CD14-positive monocyte (primary cell): ENCODE measurements around the gene CNN3. TPM values are rescaled to one million over a fixed set of nuclear protein-coding genes. Genes with fewer than 3 reads are reported as not detected.

Experiments used
- DNase-seq, 3 donors: peaks; one replicate each; pipeline ENCODE4 v3.0.0-alpha.2; 2011 to 2022
- H2AFZ ChIP-seq: 2 replicates; pipeline ENCODE4 v1.6.0; 2012; ENCODE audit warnings: mild to moderate bottlenecking, low read depth, low read length, inconsistent platforms; ENCODE audit not compliant: insufficient read depth, poor library complexity, severe bottlenecking
- H3K27ac ChIP-seq, 2 donors: 1 replicate in 1 of 2; 2 replicates in 1 of 2; pipeline ENCODE4 v1.5.1; 2012 to 2013; ENCODE audit warnings: low read length in 2 of 2, control low read depth in 1 of 2, inconsistent platforms in 1 of 2, low read depth in 1 of 2, mild to moderate bottlenecking in 1 of 2
- H3K27me3 ChIP-seq, 2 donors: one replicate each; pipeline versions ENCODE4 v1.6.0 to v1.6.1; 2011 to 2013; ENCODE audit warnings: low read length in 2 of 2; ENCODE audit not compliant: control insufficient read depth in 2 of 2, insufficient read depth in 2 of 2
- H3K36me3 ChIP-seq, 2 donors: replicated peaks in 1 of 2; 1 replicate in 1 of 2; 2 replicates in 1 of 2; pipeline versions ENCODE4 v1.5.1 to v1.6.1; 2012 to 2013; ENCODE audit warnings: low read length in 2 of 2, control low read depth in 1 of 2, inconsistent platforms in 1 of 2, mild to moderate bottlenecking in 1 of 2; ENCODE audit not compliant: insufficient read depth in 2 of 2, control insufficient read depth in 1 of 2
- H3K4me1 ChIP-seq, 2 donors: 1 replicate in 1 of 2; 2 replicates in 1 of 2; pipeline versions ENCODE4 v1.5.1 to v1.6.1; 2012 to 2013; ENCODE audit warnings: low read length in 2 of 2, control low read depth in 1 of 2, inconsistent platforms in 1 of 2, mild to moderate bottlenecking in 1 of 2, moderate library complexity in 1 of 2; ENCODE audit not compliant: insufficient read depth in 2 of 2, control insufficient read depth in 1 of 2
- H3K4me2 ChIP-seq: replicated peaks from 2 replicates; pipeline ENCODE3; 2012; ENCODE audit warnings: low read length, moderate library complexity, mild to moderate bottlenecking; ENCODE audit not compliant: poor library complexity, severe bottlenecking; ENCODE audit errors: extremely low read depth
- H3K4me3 ChIP-seq, 3 experiments: fragments of 200-600 bp in 1 of 3; sonication (generic) in 1 of 3; replicated peaks in 1 of 3; 1 replicate in 2 of 3; 2 replicates in 1 of 3; pipeline ENCODE4 v1.5.1; 2011 to 2013; ENCODE audit warnings: low read length in 3 of 3, mild to moderate bottlenecking in 3 of 3, control low read depth in 2 of 3, low read depth in 2 of 3, inconsistent platforms in 1 of 3, moderate library complexity in 1 of 3
- H3K79me2 ChIP-seq: 2 replicates; pipeline ENCODE4 v1.6.0; 2012; ENCODE audit warnings: mild to moderate bottlenecking, control low read depth, inconsistent platforms, low read length, moderate library complexity; ENCODE audit not compliant: insufficient read depth
- H3K9ac ChIP-seq: 2 replicates; pipeline ENCODE4 v1.6.0; 2017; ENCODE audit warnings: low read length, mild to moderate bottlenecking; ENCODE audit not compliant: insufficient read depth, poor library complexity, severe bottlenecking
- H3K9me3 ChIP-seq, 2 donors: replicated peaks in 1 of 2; 1 replicate in 1 of 2; 2 replicates in 1 of 2; pipeline versions ENCODE4 v1.5.1 to v1.6.1; 2012 to 2013; ENCODE audit warnings: low read length in 2 of 2, control low read depth in 1 of 2; ENCODE audit not compliant: control insufficient read depth in 1 of 2, insufficient read depth in 1 of 2
- H4K20me1 ChIP-seq: 2 replicates; pipeline ENCODE4 v1.6.0; 2012; ENCODE audit warnings: mild to moderate bottlenecking, low read length, control low read depth, moderate library complexity; ENCODE audit not compliant: insufficient read depth
- H3K27ac Mint-ChIP-seq, 7 donors: one replicate each; pipeline ENCODE4 v1.8.0; 2020; ENCODE audit warnings: mild to moderate bottlenecking in 7 of 7, mixed read lengths in 7 of 7, moderate library complexity in 6 of 7, inconsistent platforms in 2 of 7
- H3K27me3 Mint-ChIP-seq, 3 donors: one replicate each; pipeline ENCODE4 v1.8.0; 2021 to 2022; ENCODE audit warnings: low read depth in 3 of 3, mild to moderate bottlenecking in 3 of 3, mixed read lengths in 3 of 3, moderate library complexity in 3 of 3, inconsistent platforms in 1 of 3
- H3K36me3 Mint-ChIP-seq, 2 donors: one replicate each; pipeline ENCODE4 v1.8.0; 2020; ENCODE audit warnings: mixed read lengths in 2 of 2, inconsistent platforms in 1 of 2, mild to moderate bottlenecking in 1 of 2
- H3K4me1 Mint-ChIP-seq: one replicate; pipeline ENCODE4 v1.8.0; 2020; ENCODE audit warnings: mild to moderate bottlenecking, mixed read lengths
- H3K4me3 Mint-ChIP-seq, 2 donors: one replicate each; pipeline ENCODE4 v1.8.0; 2020; ENCODE audit warnings: mild to moderate bottlenecking in 2 of 2, mixed read lengths in 2 of 2, moderate library complexity in 1 of 2
- H3K9me3 Mint-ChIP-seq, 7 donors: one replicate each; pipeline ENCODE4 v1.8.0; 2020 to 2022; ENCODE audit warnings: mixed read lengths in 7 of 7, mild to moderate bottlenecking in 6 of 7, moderate library complexity in 6 of 7, inconsistent platforms in 2 of 7
- WGBS: methylation state at CpG from one replicate; pipeline ENCODE4 v1.1.5; 2013; ENCODE audit warnings: missing lambda C conversion rate; ENCODE audit not compliant: insufficient coverage; 5-methylcytosine and 5-hydroxymethylcytosine counted together
- intact Hi-C, 2 donors: fragments of 100-400 bp; cut with micrococcal nuclease; formaldehyde crosslinking; loops; one replicate each; pipeline versions ENCODE4 v1.15.0 to v1.15.1; 2023
- polyA plus RNA-seq, 3 donors: library from polyadenylated mRNA; depleted of rRNA in 1 of 3; unstranded in 2 of 3; stranded (reverse) in 1 of 3; fragments of 300-500 nt in 2 of 3; fragments of >200 nt in 1 of 3; fragmentation: Illumina TruSeq in 2 of 3; gene quantifications; 1 replicate in 2 of 3; 2 replicates in 1 of 3; pipeline ENCODE4 v1.2.3, GENCODE V29; 2012 to 2021
- TF ChIP-seq, protein P1 (sequence below): fragments of 200-600 bp; IDR thresholded peaks from one replicate; pipeline ENCODE4 v1.8.0; 2022; ENCODE audit warnings: antibody characterized with exemption, mild to moderate bottlenecking

The CNN3 gene
- polyA plus RNA-seq, 3 donors = 0.08 to 0.09 (median 0.08) TPM

DNA sequence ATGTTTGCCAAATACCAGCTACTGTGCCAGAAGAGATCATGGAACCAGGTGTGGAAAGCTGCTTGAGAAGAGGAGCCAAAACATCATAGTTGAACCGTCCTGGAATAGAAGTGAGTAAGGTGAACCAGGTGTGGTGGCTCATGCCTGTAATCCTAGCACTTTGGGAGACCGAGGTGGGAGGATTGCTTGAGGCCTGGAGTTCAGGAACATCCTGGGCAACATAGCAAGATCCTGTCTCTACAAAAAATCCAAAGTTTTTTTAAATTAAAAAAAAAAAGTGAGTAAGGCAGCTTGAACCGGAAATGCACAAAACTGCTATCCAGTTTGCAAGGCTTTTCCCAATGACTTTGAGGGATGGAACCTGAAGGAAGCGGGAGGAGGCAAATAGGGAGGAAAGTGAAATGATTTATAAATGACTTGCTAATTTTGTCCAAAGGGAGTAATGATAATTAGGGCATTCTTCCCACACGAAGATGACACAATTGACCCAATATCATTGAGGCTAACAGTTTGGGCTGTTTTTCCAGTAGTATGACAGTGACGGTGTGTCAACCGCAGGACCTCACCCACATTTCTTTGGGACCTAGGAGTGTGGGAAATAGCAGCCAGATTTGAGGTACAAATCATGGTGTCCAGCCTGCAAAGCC lies 1.5 kb upstream of the CNN3 start:
- Mint-ChIP-seq H3K36me3 (peaks cover 3 to 10% of the 10 kb centered on the region in 2 donors), H3K27ac (no peak overlapping the region), H3K4me3 (peak overlapping the region in 1 of 2 donors; percentile 93), H3K4me1 (peaks cover 12% of the 10 kb centered on the region), H3K9me3 (peaks cover 0 to 19% (median 8%) of the 10 kb centered on the region in 7 donors), H3K27me3 (peaks cover 48 to 67% (median 58%) of the 10 kb centered on the region in 3 donors)
- no peaks in the 10 kb centered on the region for H3K9me3 ChIP-seq
- H3K27ac ChIP-seq = no peak overlapping the region
- H4K20me1 ChIP-seq = no peaks in the 10 kb centered on the region
- 100% methylated on average over 5 of the region's 7 CpGs for WGBS
- no peaks in the 10 kb centered on the region for H3K79me2 ChIP-seq
- peaks cover 9 to 20% of the 10 kb centered on the region in 2 donors for H3K4me1 ChIP-seq
- H3K27me3 ChIP-seq = peaks cover 50 to 57% of the 10 kb centered on the region in 2 donors
- TF ChIP-seq, protein P1, sequence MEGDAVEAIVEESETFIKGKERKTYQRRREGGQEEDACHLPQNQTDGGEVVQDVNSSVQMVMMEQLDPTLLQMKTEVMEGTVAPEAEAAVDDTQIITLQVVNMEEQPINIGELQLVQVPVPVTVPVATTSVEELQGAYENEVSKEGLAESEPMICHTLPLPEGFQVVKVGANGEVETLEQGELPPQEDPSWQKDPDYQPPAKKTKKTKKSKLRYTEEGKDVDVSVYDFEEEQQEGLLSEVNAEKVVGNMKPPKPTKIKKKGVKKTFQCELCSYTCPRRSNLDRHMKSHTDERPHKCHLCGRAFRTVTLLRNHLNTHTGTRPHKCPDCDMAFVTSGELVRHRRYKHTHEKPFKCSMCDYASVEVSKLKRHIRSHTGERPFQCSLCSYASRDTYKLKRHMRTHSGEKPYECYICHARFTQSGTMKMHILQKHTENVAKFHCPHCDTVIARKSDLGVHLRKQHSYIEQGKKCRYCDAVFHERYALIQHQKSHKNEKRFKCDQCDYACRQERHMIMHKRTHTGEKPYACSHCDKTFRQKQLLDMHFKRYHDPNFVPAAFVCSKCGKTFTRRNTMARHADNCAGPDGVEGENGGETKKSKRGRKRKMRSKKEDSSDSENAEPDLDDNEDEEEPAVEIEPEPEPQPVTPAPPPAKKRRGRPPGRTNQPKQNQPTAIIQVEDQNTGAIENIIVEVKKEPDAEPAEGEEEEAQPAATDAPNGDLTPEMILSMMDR = no peak
- no peaks in the 10 kb centered on the region for H3K36me3 ChIP-seq
- H2AFZ ChIP-seq = no peak overlapping the region
- no peak overlapping the region for H3K9ac ChIP-seq
- no peak overlapping the region for H3K4me3 ChIP-seq
- H3K4me2 ChIP-seq = no peak overlapping the region
- DNase-seq = no peak
- intact Hi-C loops = no loop called here

DNA sequence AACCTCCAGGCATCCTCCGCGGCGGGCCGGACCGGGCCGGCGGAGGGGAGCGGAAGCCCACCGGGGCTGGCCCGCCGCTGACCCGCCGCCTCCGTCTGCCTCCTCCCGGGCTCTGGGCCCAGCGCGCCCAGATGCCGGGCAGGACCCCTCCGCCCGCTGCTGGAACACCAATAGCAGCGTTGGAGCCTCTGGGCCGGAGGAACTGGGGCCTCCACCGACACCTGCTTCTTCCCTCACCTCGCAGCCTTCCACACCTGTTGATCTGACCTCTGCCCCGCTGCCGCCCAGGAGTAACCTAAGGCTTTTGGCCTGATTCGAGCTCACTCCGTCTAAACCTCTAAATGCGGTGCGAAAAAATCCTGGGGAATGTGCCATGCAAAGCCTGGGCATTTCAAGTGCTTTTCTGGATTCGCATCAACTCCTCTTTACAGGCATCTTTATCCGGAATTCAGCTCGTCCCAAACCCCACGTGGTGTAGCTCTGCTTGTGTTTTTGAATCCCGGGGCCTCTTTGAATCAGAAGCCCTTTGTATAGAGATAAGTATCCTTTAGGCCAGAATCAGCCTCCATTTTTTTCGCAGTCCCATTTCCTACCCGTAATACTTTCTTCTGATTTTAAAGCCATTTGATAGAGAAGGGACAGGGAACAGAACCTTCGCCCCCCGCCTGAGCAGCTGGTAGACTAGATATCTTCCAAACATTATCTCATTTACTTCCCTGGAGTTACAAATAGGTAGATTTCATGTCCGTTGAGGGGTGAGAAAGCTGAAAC lies 680 bp upstream of the CNN3 start:
- H3K36me3 ChIP-seq = no peaks in the 10 kb centered on the region
- DNase-seq = no peak
- peaks cover 3 to 10% of the 10 kb centered on the region in 2 donors for H3K36me3 Mint-ChIP-seq
- peak overlapping the region in 1 of 7 donors; percentile 41 for H3K27ac Mint-ChIP-seq
- H3K4me2 ChIP-seq = peak overlapping the region; percentile 72
- H3K4me1 ChIP-seq = peaks cover 9 to 20% of the 10 kb centered on the region in 2 donors
- peak overlapping the region in 1 of 3 experiments; percentile 61 for H3K4me3 ChIP-seq
- H3K9me3 Mint-ChIP-seq = peaks cover 0 to 19% (median 8%) of the 10 kb centered on the region in 7 donors
- peak overlapping the region; percentile 61 for H2AFZ ChIP-seq
- H3K27me3 Mint-ChIP-seq = peaks cover 54 to 74% (median 63%) of the 10 kb centered on the region in 3 donors
- 15% methylated on average over 34 of the region's 40 CpGs for WGBS
- peak overlapping the region; percentile 73 to 93 for H3K4me3 Mint-ChIP-seq
- TF ChIP-seq, protein P1 = no peak
- no peak overlapping the region for H3K27ac ChIP-seq
- peak overlapping the region; percentile 15 for H3K9ac ChIP-seq
- no peaks in the 10 kb centered on the region for H3K79me2 ChIP-seq
- intact Hi-C loops = no loop called here
- no peaks in the 10 kb centered on the region for H3K9me3 ChIP-seq
- no peaks in the 10 kb centered on the region for H4K20me1 ChIP-seq
- H3K4me1 Mint-ChIP-seq = peaks cover 12% of the 10 kb centered on the region
- peaks cover 54 to 64% of the 10 kb centered on the region in 2 donors for H3K27me3 ChIP-seq
